Panc1 (cell line): ENCODE results near the gene CDKN2B-AS1. TPM values are rescaled to one million over a fixed set of nuclear protein-coding genes. Genes with fewer than 3 reads are reported as not detected.

Experiments used
- ATAC-seq: fragments of 200-7000 bp; cut with Tn5 transposase; 2 replicates; pipeline ENCODE4 v1.9.1; 2020; ENCODE audit warnings: mild to moderate bottlenecking, moderate library complexity
- BruUV-seq: library from RNA; stranded (reverse); fragments of 400-500 nt; replicated peaks from 2 replicates; lab custom pipeline; 2021; lab: Mats Ljungman, UMichigan
- CTCF ChIA-PET: fragments of 300-600 bp; sonication (Branson Sonifier 250); formaldehyde crosslinking; loops from one replicate; lab custom pipeline; 2022; ENCODE audit warnings: antibody characterized with exemption; lab: Charles Lee
- POLR2A ChIA-PET: fragments of 300-600 bp; sonication (Branson Sonifier 250); formaldehyde crosslinking; loops from one replicate; lab custom pipeline; 2022; ENCODE audit warnings: antibody characterized with exemption; lab: Charles Lee
- DNase-seq: peaks from one replicate; pipeline ENCODE4 v3.0.0-alpha.2; 2010; ENCODE audit warnings: low read depth, low spot score
- H3K27ac ChIP-seq: 2 replicates; pipeline ENCODE4 v1.5.1; 2011; ENCODE audit warnings: mild to moderate bottlenecking, low read length, inconsistent platforms
- H3K27me3 ChIP-seq: fragments of 200-500 bp; sonication (Bioruptor generic); 2 replicates; pipeline ENCODE4 v1.6.0; 2014; ENCODE audit warnings: low read length, inconsistent platforms; ENCODE audit not compliant: control insufficient read depth, insufficient read depth
- H3K36me3 ChIP-seq: fragments of 200-500 bp; sonication (Bioruptor generic); 2 replicates; pipeline ENCODE4 v1.5.1; 2014; ENCODE audit warnings: inconsistent platforms, mild to moderate bottlenecking, low read length, moderate library complexity; ENCODE audit not compliant: control insufficient read depth, insufficient read depth
- H3K4me1 ChIP-seq: 2 replicates; pipeline ENCODE4 v1.5.1; 2011; ENCODE audit warnings: inconsistent platforms, mild to moderate bottlenecking, low read length, moderate library complexity; ENCODE audit not compliant: control insufficient read depth, insufficient read depth
- H3K4me3 ChIP-seq, 2 experiments: 2 replicates each; pipeline ENCODE4 v1.5.1; 2011 to 2012; ENCODE audit warnings: low read depth in 2 of 2, low read length in 2 of 2, mild to moderate bottlenecking in 2 of 2, inconsistent platforms in 1 of 2, moderate library complexity in 1 of 2
- H3K9me3 ChIP-seq: fragments of 200-500 bp; sonication (Bioruptor generic); 2 replicates; pipeline ENCODE4 v1.5.1; 2014; ENCODE audit warnings: low read depth, mild to moderate bottlenecking, inconsistent platforms, low read length, moderate library complexity; ENCODE audit not compliant: control insufficient read depth, insufficient read depth
- POLR2AphosphoS5 ChIP-seq: IDR thresholded peaks from 2 replicates; pipeline ENCODE4 v1.6.1; 2012; ENCODE audit warnings: mild to moderate bottlenecking, low read depth, low read length, moderate library complexity
- SIN3A ChIP-seq: IDR thresholded peaks from 2 replicates; pipeline ENCODE4 v1.6.1; 2012; ENCODE audit warnings: low read depth, mild to moderate bottlenecking, low read length, moderate library complexity, borderline replicate concordance; ENCODE audit not compliant: insufficient read depth
- TCF7L2 ChIP-seq: IDR thresholded peaks from 2 replicates; pipeline ENCODE4 v1.6.1; 2011; ENCODE audit warnings: mild to moderate bottlenecking, low read depth, low read length, inconsistent platforms
- in situ Hi-C: cut with HindIII; loops from 2 replicates; pipeline ENCODE4 v1.10.0; 2016; ENCODE audit warnings: low sequenced_read_pairs, low pct_unique_long_range_greater_than_20kb
- intact Hi-C: fragments of 100-400 bp; cut with micrococcal nuclease; formaldehyde crosslinking; loops from one replicate; pipeline ENCODE4 v1.10.0; 2022; ENCODE audit not compliant: unreplicated experiment
- total RNA-seq: library from RNA; stranded (reverse); gene quantifications from one replicate; pipeline ENCODE4 v1.2.1, GENCODE V29; 2021; ENCODE audit not compliant: unreplicated experiment
- TF ChIP-seq, protein P1 (sequence below): fragments of 450-650 bp; IDR thresholded peaks from 2 replicates; pipeline ENCODE4 v1.5.1; 2017; ENCODE audit warnings: mild to moderate bottlenecking
- TF ChIP-seq, protein P2 (sequence below), 2 experiments: IDR thresholded peaks; 2 replicates each; pipeline ENCODE4 v1.6.1; 2011 to 2012; ENCODE audit warnings: low read depth in 2 of 2, control low read depth in 1 of 2, low read length in 1 of 2, mild to moderate bottlenecking in 1 of 2, moderate library complexity in 1 of 2; ENCODE audit not compliant: insufficient read depth in 1 of 2

CDKN2B-AS1 gene
- total RNA-seq, 1 experiment from 2014 or later = not detected

DNA sequence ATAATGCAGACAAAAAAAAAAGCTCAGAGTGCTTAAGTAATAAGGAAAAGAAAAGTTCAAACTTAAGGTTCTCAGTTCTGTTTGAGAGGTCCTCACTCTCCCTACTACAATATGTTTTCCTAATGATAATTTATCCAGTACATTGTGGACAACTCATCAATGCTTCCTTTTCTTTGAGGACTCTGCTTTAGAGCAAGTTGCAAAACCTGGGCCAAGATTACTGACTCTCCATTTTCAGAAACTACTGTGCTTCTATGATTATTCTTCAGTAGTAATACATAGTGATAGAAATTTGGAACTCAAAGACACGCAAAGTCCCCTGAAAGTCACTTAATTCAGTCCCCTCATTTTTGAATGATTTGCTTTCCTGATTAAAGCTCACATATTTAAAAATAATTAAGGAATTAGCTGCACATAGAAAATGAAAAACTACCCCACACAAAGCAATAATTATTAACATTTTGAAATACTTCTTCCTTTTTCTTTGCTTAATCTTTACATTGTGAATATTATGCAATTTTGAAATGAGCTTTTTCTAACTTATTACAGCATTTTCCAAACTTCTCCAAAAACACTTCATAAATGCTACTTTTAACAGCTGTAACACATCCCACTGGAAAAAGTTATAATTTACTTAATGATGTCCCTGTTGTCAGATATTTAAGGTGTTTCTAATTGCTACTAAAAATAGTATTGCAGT, 11.6 kb upstream of the CDKN2B-AS1 start:
- CTCF ChIA-PET = no interaction called here
- POLR2A ChIA-PET = no interaction called here
- no TSS peak for BruUV-seq

DNA sequence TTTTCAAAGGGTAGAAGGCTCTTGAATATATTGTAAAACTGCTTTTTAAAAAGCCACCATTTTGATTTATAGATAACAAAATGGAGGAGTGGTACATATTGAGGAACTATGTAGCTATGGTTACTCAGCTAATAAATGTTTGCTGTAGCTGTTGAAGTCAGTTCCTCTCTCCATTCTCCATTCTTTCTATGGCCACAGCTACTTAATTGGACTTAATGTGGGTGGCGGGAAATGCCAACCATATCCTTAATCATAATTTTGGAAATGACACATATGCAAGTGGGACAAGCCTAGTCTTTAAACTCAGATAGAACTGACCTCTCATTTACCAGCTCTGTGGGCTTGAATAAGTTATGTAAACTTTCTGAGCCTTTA, 11.0 kb upstream of the CDKN2B-AS1 start:
- no peak for ATAC-seq
- H3K4me3 ChIP-seq = no peak overlapping the region
- ChIA-PET POLR2A (no interaction called here), CTCF (no interaction called here)
- DNase-seq = no peak
- no peaks in the 10 kb centered on the region for H3K27me3 ChIP-seq
- in situ Hi-C loops = no loop called here
- no peak for TF ChIP-seq POLR2AphosphoS5
- TF ChIP-seq SIN3A = no peak
- TF ChIP-seq, protein P1, sequence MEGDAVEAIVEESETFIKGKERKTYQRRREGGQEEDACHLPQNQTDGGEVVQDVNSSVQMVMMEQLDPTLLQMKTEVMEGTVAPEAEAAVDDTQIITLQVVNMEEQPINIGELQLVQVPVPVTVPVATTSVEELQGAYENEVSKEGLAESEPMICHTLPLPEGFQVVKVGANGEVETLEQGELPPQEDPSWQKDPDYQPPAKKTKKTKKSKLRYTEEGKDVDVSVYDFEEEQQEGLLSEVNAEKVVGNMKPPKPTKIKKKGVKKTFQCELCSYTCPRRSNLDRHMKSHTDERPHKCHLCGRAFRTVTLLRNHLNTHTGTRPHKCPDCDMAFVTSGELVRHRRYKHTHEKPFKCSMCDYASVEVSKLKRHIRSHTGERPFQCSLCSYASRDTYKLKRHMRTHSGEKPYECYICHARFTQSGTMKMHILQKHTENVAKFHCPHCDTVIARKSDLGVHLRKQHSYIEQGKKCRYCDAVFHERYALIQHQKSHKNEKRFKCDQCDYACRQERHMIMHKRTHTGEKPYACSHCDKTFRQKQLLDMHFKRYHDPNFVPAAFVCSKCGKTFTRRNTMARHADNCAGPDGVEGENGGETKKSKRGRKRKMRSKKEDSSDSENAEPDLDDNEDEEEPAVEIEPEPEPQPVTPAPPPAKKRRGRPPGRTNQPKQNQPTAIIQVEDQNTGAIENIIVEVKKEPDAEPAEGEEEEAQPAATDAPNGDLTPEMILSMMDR = no peak
- TF ChIP-seq, protein P2, sequence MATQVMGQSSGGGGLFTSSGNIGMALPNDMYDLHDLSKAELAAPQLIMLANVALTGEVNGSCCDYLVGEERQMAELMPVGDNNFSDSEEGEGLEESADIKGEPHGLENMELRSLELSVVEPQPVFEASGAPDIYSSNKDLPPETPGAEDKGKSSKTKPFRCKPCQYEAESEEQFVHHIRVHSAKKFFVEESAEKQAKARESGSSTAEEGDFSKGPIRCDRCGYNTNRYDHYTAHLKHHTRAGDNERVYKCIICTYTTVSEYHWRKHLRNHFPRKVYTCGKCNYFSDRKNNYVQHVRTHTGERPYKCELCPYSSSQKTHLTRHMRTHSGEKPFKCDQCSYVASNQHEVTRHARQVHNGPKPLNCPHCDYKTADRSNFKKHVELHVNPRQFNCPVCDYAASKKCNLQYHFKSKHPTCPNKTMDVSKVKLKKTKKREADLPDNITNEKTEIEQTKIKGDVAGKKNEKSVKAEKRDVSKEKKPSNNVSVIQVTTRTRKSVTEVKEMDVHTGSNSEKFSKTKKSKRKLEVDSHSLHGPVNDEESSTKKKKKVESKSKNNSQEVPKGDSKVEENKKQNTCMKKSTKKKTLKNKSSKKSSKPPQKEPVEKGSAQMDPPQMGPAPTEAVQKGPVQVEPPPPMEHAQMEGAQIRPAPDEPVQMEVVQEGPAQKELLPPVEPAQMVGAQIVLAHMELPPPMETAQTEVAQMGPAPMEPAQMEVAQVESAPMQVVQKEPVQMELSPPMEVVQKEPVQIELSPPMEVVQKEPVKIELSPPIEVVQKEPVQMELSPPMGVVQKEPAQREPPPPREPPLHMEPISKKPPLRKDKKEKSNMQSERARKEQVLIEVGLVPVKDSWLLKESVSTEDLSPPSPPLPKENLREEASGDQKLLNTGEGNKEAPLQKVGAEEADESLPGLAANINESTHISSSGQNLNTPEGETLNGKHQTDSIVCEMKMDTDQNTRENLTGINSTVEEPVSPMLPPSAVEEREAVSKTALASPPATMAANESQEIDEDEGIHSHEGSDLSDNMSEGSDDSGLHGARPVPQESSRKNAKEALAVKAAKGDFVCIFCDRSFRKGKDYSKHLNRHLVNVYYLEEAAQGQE (IDR thresholded peaks at IDR 0.05; ENCODE audit: insufficient read depth in 1 of 2, low read depth in 2 of 2, low read length in 1 of 2) = no peak
- TF ChIP-seq TCF7L2 = no peak
- H3K27ac ChIP-seq = no peak overlapping the region
- BruUV-seq = no TSS peak
- H3K9me3 ChIP-seq = no peaks in the 10 kb centered on the region
- no peaks in the 10 kb centered on the region for H3K36me3 ChIP-seq
- H3K4me1 ChIP-seq = no peaks in the 10 kb centered on the region
- intact Hi-C loops = no loop called here

More for the DNA sequence above, 11.6 kb upstream of the CDKN2B-AS1 start:
- Histone ChIP-seq H3K27me3 (no peaks in the 10 kb centered on the region), H3K4me3 (no peak overlapping the region), H3K36me3 (no peaks in the 10 kb centered on the region), H3K4me1 (no peaks in the 10 kb centered on the region), H3K27ac (no peak overlapping the region), H3K9me3 (no peaks in the 10 kb centered on the region)
- in situ Hi-C loops = no loop called here
- ATAC-seq (no peak), DNase-seq (no peak)
- intact Hi-C loops = no loop called here
- no peak for TF ChIP-seq POLR2AphosphoS5
- no peak for TF ChIP-seq TCF7L2
- TF ChIP-seq, protein P1 = no peak
- TF ChIP-seq SIN3A = no peak
